K562 (cell line): Measurements from ENCODE around the gene RNASEH2A. TPM values are rescaled to one million over a fixed set of nuclear protein-coding genes. Genes with fewer than 3 reads are reported as not detected.

Experiments
- CUX1 ChIP-seq: fragments of 200-800 bp; sonication (Bioruptor generic); IDR thresholded peaks from 2 replicates; pipeline ENCODE4 v1.6.1; 2016; ENCODE audit warnings: missing genetic modification characterization, missing compliant biosample characterization
- ETS1 ChIP-seq: conservative IDR thresholded peaks from 2 replicates; pipeline ENCODE4 v1.6.1; 2011; ENCODE audit warnings: low read depth, mild to moderate bottlenecking, low read length; ENCODE audit not compliant: control insufficient read depth
- MECOM ChIP-seq: fragments of 250-450 bp; sonication (Bioruptor Pico); IDR thresholded peaks from 2 replicates; pipeline ENCODE4 v1.8.0; 2022; ENCODE audit warnings: inconsistent platforms
- MEF2D ChIP-seq: conservative IDR thresholded peaks from 2 replicates; pipeline ENCODE4 v1.6.1; 2016; ENCODE audit warnings: low read depth, missing genetic modification characterization, missing compliant biosample characterization
- NEUROD1 ChIP-seq: fragments of 150-350 bp; IDR thresholded peaks from 2 replicates; pipeline ENCODE4 v1.6.1; 2014; ENCODE audit warnings: borderline replicate concordance, low read length, low read depth; ENCODE audit not compliant: partially characterized antibody
- TFAP4 ChIP-seq: sonication (generic); formaldehyde crosslinking; IDR thresholded peaks from 2 replicates; pipeline ENCODE4 v1.8.0; 2022; ENCODE audit warnings: missing genetic modification reagents, mild to moderate bottlenecking, moderate library complexity, borderline replicate concordance
- polyA plus RNA-seq, 8 experiments: library from polyadenylated mRNA; depleted of rRNA in 4 of 8; stranded (reverse) in 5 of 8; unstranded in 3 of 8; fragments of >200 nt; fragmentation: Nextera tagmentation in 2 of 8; fragmentation: Illumina TruSeq in 1 of 8; extraction: Ambion mirVana in 2 of 8; extraction: Trizol in 1 of 8; gene quantifications; 2 replicates each; pipeline versions ENCODE4 v1.2.1 to v1.2.3, GENCODE V29; 2011 to 2014; ENCODE audit warnings: inconsistent platforms in 1 of 8, missing spikeins in 1 of 8
- total RNA-seq, 7 experiments: library from RNA; depleted of rRNA in 6 of 7; stranded (reverse); fragments of >200 nt in 6 of 7; fragmentation: Illumina TruSeq in 2 of 7; extraction: Trizol in 2 of 7; gene quantifications; 2 replicates each; pipeline versions ENCODE4 v1.2.1 to v1.2.3, GENCODE V29; 2011 to 2021; ENCODE audit warnings: low replicate concordance in 1 of 7

RNASEH2A gene
- total and polyA plus RNA-seq, 9 of the 15 experiments (the other 6 are each of a cell fraction or from before 2014, with no cell fraction given) = 22.3 to 78.0 (median 61.7) TPM

- TF ChIP-seq MECOM (no peak), TFAP4 (CRISPR knock-in tag) (peak; percentile 72), MEF2D (tag) (no peak), ETS1 (peak; percentile 52; the same call in 1 of the 2 replicates), CUX1 (CRISPR knock-in tag) (no peak), NEUROD1 (peak; percentile 12)
Measured at GRCh38 chr19:12778017-12778904, 28.1 kb upstream of the RNASEH2A start (continued).
